GM18526 (cell line): ENCODE data around the gene PPP2R2C.

Source experiments
- POLR2A ChIP-seq: IDR thresholded peaks from 3 replicates; pipeline ENCODE4 v1.6.1; 2011; ENCODE audit not compliant: insufficient read length; ENCODE audit errors: extremely low read depth

Gene PPP2R2C

DNA sequence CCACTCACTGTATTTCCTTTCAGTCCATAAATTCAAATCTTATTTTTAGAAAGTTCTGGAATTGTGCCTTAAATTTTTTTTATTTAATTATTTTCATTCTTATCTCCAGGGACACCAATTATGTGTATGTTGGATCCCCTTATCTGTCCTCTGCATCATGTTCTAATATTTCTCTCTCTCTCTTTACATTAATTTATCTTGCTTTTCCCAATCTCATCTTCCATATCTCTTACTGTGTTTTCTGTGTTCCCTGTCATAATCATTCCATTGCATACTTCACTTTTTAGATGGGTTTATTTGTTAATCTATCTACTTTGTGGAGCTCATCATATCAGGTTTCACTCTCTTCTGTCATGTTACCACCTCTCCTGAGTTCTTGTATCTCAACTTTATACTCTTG is 37.4 kb downstream of the PPP2R2C start:
- TF ChIP-seq POLR2A, result no peak

DNA sequence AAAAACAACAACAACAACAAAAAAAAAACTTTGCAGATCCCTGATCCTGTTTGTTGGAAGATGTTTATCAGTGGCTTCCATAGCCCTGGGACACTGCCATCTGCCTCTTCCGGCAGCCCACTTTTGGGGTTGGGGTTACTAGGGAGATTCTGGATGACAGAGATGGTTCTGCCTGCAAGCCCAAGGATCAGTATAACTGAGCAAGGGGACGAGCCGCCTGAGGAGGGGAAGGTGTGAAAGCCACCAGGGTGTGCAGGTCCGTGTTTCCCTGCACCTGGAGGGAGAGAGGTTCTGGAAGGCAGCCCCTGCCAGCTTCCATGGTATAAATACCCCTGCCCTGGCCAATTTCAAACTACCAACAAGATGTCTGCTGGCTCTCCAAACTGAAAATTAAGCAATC is 41.5 kb downstream of the PPP2R2C start:
- no peak for TF ChIP-seq POLR2A

DNA sequence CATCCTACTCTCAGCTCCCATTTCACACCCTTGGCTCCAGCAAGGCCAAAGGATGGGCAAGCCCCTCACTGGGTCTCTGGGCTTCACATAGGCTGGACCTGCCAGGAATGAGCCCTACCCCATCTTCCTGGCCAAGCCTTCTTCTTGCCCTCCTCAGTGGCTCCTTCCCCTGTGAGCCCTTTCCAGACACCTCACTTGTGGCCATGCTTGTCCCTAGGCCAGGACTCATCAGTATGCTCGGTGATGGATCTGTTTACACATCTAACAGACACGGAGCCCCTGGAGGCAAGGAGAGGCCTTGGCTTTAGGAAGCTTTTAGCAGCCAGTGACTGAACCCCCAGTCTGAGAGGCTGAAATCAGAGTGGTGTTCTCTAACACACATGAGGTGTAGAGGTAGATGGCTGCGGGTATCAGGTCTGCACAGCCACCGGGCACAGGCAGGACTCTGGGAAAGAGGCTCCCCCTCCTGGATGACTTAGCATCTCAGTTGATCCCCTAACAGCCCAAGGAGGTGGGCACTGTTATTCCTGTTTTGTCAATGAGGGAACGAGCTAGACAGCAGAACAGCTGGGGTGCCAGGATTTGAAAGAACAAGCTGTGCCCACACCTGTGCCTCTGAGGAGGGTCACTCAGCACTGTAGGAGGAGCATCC is 44.8 kb downstream of the PPP2R2C start:
- no peak for TF ChIP-seq POLR2A

DNA sequence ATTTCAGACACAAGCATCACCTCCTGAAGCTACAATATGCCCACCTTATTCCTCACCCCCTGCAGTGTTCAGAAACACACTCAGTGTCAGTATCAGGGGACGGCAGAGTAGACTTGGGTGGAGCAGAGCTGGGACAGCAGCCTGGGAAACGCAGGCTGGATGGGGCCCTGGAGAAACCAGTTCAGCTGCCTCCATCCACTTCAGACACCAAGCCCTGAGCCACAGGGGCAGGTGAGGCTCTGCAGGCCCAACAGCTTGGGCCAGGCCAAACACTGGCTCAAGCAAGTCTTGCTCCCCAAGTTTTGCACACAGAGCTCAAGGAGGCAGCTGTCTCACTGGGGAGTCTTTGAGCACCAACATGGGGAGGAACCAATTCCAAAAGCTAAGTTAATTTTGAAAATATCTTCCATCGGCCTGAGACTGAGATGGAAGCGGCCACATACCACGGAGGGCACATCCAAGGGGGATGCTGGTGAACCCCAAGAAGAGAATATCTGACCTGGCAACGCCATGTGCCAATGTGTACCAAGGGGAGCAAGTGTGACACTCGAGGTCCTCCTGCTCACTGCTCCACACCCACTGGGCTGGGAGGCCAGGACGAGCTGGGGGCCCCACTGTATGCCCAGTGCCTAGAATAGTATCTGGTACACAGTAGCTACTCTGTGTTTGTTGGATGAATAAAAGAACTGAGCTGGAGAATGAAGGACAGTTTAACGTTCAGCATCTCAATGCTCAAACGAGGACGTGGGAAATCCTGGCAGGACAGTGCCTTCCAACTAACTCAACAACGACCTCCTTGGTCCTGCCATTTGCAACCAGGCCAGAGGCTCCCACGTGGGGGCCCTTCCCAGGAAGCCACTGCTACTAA is 45.6 kb downstream of the PPP2R2C start:
- TF ChIP-seq POLR2A, result no peak

DNA sequence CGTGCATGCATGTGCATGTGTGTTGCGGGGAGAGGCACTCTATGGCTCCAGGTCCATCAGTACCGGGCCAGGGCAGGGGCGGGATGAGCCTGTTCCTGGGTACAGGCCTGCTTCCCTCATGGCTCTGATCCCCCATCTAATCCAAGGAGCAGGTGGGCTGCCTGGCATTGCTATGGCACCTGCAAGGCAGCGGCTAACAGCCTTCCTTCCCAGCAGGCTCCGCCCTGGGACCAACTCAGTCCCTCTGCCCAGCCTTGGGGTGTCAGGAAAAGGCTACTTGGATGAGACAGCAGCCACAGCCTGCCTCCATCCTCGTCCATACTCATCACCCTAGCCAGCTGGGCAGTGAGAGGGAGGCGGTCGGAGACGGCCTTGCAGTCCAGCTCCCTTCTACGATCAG is 46.5 kb downstream of the PPP2R2C start:
- no peak for TF ChIP-seq POLR2A

DNA sequence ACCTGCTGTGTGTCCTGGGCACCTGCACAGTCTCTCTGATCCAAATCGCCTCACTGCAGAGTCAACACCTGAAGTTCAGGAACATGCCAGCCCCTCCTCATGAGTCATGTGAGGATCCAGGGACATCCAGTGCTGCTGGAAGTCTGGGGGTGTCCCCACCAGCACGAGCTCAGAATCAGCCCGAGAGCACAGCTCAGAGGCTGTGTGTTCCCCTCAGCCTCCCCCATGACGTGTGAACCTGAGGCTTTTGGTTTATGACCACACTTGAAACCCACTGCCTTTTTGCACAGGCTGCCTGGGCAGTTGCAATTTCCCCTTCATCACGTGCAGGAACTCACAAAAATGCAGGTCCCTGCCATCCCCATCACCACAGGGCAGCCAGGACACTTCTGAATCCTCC is 47.1 kb downstream of the PPP2R2C start:
- TF ChIP-seq POLR2A, result no peak

DNA sequence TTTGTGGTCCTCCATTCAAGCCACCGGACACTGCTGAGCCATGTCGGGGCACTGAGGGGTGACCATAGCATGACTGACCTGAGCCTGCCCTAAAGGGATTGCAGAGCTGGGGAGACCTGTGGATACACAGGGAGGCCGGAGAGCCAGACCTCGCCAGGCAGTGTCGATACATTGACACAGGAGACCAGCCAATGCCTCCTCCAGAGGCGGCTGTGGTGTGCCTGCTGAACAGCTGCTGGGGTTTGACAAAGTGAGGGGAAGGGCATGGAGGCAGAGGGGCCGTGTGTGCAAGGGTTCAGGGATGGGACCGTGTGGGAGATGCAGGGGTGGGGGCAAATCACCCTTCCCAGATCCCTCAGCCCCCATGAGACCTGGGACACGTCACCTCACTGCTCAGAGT is 48.0 kb downstream of the PPP2R2C start:
- no peak for TF ChIP-seq POLR2A

DNA sequence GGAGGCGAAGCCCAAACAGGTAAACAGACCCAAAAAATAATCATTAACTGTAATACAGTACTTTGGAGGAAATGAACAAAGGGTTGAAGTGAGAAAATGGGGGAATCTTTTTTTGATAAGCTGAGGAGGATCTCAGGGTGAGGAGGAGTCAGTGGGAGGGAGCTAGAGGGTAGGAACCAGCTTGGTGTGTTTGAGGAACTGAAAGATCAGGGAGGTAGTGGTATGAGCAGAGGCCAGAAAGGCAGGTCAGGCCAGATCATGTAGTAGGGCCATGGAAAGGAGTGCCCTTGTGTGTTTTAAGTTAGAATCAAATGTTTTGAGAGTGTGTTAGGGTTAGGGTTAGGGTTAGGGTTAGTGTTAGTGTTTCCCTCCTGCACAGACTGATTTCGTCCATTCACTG is 48.8 kb downstream of the PPP2R2C start:
- TF ChIP-seq POLR2A, result no peak

DNA sequence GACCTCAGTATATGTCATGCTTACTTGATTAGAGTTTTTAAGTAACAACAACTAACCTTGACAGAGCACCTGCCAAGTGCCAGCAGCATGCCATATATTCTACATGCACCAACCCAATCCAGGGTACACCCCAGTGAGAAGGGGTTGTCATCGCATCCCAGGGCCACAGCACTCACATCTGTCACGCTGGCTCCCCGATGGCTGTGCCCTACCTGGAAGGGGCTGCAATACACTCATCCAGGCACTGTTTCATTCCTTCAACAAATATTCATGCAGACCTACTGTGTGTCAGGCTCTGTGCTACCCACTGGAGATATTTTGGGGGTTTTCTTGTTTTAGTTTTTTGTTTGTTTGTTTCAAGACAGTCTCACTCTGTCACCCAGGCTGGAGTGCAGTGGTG is 49.5 kb downstream of the PPP2R2C start:
- no peak for TF ChIP-seq POLR2A

DNA sequence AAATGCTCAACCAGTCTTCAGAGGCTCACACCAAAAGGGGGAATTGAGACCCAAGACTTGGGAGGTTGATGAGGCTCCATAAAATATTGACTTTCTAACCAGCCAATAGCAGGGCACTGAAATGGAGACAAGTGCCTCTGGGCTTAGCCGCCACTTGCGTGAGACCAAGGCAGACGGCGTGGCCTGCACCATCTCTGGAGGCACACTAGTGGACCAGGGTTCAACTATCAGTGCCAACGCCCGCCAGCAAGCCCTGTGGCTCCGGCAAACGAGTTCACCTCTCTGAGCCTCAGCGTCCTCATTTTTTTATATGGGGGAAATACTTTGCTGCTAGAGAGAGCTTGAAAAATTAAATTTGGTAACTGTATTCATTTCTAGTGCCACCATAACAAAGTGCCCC is 50.3 kb downstream of the PPP2R2C start:
- no peak for TF ChIP-seq POLR2A

DNA sequence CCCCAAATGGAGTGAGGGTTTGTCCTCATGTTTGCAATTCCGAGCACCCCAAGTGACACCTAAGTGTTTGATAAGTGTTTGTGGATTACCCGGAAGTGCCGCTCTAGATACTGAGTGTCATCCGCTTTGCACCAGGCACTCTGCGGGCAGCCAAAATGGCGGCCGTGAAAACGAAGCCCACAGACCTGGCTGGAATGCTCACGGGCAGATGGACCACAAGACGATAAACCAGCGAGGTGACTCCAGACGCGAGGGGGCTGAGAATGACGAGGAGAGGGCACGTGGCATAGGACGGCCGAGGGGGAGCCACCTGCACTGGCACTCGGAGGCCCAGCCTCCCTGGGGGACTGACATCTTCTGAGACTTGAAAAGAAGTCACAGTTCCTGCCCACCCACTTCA is 51.0 kb downstream of the PPP2R2C start:
- no peak for TF ChIP-seq POLR2A

DNA sequence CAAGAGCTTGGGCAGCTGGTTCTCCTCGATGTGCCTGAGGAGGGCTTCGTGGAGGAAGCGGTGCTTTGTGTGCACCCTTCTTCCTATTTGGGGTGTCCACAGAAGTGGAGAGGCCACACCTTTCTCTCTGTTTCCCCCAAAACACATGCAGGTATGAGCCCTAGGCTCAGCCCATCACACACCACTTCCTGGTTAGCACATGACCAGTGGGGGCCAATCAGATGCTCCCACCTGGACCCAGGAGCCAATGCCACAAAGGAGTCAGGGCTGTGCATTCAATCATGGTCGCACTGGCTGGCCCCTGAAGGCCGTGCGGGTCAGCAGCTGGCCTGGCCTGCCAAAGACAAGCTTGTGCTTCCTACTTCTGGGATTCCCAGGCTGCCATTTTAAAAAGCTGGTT is 51.4 kb downstream of the PPP2R2C start:
- no peak for TF ChIP-seq POLR2A

DNA sequence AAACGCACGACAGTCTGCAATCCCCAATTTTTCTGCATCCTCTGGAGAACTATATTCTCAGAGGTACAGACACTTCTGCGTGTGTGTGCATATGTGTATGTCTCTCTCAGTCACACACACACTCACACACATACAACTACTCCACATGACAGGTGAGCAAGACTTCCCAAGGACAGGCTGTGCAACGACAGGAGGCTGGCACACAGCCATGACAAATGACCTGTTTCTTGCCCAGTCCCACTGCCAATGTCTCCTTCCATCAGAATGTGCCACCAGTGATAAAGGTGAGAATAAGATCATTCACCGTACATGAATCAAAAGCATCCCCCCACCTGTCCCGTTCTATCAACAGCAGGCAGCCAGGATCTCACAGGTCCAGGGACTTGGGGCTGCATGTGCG is 52.4 kb downstream of the PPP2R2C start:
- TF ChIP-seq POLR2A, result no peak

DNA sequence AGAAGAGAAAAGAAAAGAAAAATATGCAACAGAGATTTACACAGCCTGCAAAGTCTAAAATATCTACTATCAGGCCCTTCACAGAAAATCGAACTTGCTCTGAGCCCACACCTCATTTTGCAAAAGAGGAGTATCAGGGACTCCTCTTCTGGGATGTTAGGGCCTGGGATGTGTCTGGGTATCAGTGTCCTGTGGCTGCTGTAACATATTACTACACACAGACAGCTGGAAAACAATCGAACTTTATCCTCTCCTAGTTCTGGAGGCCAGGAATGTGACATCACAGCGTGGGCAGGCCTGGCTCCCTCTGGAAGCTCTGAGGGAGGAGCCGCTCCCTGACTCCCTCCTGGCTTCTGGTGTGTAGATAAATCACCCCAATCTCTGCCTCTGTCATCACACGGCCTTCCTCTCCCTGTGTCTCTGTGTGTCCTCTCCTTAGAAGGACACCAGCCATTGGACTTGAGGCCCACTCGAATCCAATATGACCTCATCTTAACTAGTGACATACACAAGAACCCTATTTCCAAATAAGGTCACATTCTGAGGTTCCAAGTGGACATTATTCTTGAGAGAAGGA is 52.9 kb downstream of the PPP2R2C start:
- TF ChIP-seq POLR2A, result no peak

DNA sequence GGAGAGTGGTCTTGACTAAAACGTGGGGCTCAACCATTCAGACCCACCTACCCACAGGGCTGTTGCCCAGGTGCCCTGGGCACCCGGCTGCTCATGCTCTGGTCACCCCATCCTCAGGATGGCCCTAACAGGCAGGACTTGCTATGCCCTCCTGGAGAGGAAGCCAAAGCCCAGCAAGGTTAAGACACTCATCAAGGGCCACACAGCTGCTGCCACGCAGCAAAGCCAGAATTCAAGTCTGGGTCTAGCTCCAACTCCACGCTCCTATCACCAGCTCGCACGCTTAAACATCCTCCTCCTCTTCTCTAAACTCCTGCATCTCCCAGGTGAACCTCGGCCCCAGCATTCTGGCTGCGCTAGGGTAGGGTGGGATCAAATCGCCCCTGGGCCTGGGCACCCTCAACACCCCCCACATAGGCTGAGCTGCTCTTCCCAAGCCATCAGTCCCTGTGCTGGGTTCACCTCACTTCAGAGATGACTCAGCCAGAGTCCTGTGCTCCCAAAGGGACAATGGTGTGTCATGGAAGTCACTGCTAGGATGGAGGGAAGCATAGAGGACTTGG is 54.1 kb downstream of the PPP2R2C start:
- no peak for TF ChIP-seq POLR2A

DNA sequence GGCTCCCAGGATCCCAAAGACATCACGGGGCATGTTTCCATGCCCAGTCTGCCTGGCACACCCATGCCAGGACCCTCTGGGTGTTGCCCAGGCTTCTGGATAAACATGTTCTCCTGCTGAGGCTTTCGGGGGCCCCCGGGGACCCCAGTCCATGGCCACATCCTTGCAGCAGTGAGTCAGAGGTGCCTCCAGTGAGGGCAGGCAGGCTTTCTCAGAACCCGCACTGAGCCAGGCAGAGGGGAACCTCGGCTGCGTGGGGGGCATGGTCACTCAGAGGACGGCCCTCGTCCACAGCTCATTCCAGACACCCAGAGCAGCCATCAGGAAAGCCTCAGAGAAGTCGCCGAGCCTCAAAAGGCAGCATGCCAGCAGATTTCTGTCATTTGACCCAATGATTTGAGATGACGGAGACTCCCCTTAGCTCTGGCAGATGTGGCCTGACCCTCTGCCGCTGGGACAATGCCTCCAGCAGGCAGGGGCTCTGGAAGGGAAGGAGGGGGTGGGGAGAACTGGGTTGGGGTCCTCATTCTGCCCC is 54.8 kb downstream of the PPP2R2C start:
- no peak for TF ChIP-seq POLR2A
